Measurements from ENCODE around the gene ELK3. TPM values are rescaled to one million over a fixed set of nuclear protein-coding genes. Genes with fewer than 3 reads are reported as not detected.

ELK3 gene
- total and polyA plus RNA-seq, 9 of the 15 experiments (the other 6 are each of a cell fraction or from before 2014, with no cell fraction given), result 1.5 to 5.5 (median 2.9) TPM

- TF ChIP-seq, protein P1, sequence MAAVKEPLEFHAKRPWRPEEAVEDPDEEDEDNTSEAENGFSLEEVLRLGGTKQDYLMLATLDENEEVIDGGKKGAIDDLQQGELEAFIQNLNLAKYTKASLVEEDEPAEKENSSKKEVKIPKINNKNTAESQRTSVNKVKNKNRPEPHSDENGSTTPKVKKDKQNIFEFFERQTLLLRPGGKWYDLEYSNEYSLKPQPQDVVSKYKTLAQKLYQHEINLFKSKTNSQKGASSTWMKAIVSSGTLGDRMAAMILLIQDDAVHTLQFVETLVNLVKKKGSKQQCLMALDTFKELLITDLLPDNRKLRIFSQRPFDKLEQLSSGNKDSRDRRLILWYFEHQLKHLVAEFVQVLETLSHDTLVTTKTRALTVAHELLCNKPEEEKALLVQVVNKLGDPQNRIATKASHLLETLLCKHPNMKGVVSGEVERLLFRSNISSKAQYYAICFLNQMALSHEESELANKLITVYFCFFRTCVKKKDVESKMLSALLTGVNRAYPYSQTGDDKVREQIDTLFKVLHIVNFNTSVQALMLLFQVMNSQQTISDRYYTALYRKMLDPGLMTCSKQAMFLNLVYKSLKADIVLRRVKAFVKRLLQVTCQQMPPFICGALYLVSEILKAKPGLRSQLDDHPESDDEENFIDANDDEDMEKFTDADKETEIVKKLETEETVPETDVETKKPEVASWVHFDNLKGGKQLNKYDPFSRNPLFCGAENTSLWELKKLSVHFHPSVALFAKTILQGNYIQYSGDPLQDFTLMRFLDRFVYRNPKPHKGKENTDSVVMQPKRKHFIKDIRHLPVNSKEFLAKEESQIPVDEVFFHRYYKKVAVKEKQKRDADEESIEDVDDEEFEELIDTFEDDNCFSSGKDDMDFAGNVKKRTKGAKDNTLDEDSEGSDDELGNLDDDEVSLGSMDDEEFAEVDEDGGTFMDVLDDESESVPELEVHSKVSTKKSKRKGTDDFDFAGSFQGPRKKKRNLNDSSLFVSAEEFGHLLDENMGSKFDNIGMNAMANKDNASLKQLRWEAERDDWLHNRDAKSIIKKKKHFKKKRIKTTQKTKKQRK (IDR thresholded peaks at IDR 0.05; ENCODE audit: borderline replicate concordance, low read depth, low read length), result no peak
- TF ChIP-seq EP400 (IDR thresholded peaks at IDR 0.05) (no peak), MLX (CRISPR knock-in tag; conservative IDR thresholded peaks at IDR 0.05) (no peak), NFYB (IDR thresholded peaks at IDR 0.05; ENCODE audit: extremely low read depth, insufficient read length) (peak; percentile 40), SRSF9 (IDR thresholded peaks at IDR 0.05; ENCODE audit: borderline replicate concordance, low read depth, low read length) (no peak), HDAC6 (IDR thresholded peaks at IDR 0.05; ENCODE audit: low read depth, low read length) (no peak), ZNF561 (CRISPR knock-in tag; conservative IDR thresholded peaks at IDR 0.05) (no peak), KDM1A (IDR thresholded peaks at IDR 0.05) (no peak), ADNP (tag; IDR thresholded peaks at IDR 0.05) (no peak), YBX1 (IDR thresholded peaks at IDR 0.05) (no peak)
These were observed 40.9 kb upstream of the ELK3 start (continued) for GRCh38 chr12:96153131-96153725.
